Amniotic stem cell (primary cell): ENCODE data around the gene PIGL.
A peak's percentile ranks its signal among the peaks of the same experiment; 100 is the strongest.
"Not testable (repeated sequence)": the region's sequence is repeated elsewhere in the genome, so short reads cannot be mapped to it uniquely, and the experiment has no call there.

Experiments used
- DNase-seq: peaks from one replicate; lab custom pipeline; 2025; lab: John Stamatoyannopoulos, UW

PIGL gene

GRCh38 chr17:16312061-16312460, 95.1 kb downstream of the PIGL start:
- not testable (repeated sequence) for DNase-seq

DNA sequence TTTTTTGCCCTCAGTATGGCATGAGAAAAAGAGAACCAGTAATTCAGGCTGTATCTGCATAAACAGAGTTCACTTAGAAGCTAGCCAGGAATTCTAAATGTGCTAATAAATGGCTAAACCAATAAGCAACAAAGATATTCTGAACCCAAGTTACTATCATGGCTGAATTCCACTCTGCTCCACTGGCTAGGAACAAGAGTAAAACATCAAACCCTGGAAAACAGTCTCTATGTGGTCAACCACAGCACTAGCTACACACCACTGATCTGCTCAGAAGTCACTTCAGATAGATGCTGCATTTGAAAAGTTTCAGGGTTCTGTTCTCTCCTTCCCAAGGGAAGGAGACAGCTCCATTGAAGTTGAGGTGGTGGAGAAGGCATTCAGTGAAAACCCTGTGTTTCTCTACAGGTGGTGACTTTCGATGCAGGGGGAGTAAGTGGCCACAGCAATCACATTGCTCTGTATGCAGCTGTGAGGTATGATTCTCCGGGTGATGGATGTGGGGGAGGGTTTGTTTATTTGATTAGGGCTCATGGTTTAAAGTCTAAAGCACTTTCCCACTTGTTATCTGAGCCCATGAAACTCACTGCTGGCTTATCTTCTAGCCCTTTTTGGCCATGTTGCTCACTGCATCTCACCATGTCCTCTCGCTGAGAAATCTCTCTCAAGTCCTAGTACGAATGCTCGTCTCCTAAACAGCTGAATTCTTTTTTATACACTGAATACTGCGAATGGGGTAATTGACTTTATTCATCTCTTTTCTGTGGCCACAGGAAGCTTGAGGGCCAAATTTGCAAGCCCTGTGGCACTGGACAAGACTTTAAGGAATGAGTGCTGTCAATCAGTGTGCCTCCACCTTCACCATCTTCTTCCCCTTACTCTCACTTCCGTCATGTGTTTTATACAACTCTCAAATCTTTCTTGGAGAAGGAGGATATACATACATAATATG, 96.4 kb downstream of the PIGL start:
- DNase-seq = no peak

GRCh38 chr17:16314189-16314588, 97.2 kb downstream of the PIGL start:
- no peak for DNase-seq

- no peak for DNase-seq
These were observed 97.8 kb downstream of the PIGL start for GRCh38 chr17:16314859-16315258.

DNA sequence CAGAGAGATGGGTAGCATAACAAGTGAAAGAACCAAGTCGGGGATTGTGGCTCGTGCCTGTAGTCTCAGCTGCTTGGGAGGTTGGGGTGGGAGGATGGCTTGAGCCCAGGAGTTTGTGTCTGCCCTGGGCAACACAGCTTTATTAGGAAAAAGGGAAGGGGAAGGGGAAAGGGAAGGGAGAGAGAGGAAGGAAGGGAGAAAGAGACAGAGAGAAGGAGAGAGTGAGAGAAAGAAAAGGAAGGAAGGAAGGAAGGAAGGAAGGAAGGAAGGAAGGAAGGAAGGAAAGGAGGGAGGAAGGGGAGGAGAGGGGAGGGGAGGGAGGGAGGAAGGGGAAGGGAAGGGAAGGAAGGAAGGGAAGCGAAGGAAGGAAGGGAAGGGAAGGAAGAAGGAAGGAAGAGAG, 103.0 kb downstream of the PIGL start:
- no peak for DNase-seq

DNA sequence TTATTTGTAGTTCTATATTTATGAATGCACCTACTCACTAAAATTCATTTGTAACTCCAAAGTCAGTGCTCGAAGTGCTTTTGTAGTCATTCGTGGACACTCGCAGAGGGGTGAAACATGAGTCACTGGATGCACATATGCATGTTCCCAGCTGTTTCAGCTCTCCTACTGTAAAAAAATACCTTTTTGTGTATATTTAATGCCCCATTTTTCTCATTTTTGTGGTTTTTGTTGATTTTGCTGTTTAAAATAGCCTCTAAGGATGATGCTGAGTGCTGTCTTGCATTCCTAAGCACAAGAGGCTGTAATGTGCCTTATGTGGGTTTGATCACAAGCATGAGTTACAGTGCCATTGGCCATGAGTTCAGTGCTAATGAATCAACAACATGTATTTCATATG, 105.6 kb downstream of the PIGL start:
- peak; percentile 37 for DNase-seq

DNA sequence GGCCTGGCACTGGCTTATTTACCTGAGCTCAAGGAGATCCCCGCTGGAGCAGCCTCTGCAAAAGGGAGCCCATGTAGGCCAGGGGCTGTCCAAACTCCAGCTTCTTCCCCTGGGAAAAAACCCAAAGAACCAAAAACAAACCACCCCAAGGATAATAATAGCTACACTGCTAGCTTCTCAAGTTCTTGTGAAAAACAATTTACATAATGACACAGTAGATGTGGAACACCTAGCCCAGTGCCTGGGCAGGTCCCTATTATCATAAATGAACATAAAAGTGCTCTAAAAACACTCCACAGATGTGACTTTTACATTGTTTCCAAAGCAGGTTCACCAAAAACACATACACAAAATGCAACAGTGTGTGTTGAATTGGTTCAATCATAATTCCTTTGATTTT, 109.0 kb downstream of the PIGL start:
- no peak for DNase-seq

DNA sequence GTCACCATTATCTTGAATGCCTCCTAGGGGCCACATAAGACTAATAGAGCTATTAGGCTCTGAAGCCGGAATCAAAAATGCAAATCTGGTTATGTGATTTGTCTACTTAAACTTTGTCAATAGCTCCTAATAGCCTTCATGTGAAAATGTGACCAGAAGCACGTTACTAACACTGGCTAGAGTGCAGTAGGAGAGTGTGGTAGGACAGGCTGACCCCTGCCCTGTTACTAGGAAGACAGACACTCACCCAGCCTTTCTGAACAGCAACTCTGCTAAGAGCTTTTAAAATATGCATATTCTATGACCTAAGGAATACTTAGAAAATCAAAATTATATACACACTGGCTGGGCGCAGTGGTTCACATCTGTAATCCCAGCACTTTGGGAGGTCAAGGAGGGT, 110.0 kb downstream of the PIGL start:
- DNase-seq = no peak

GRCh38 chr17:16328997-16329396, 112.0 kb downstream of the PIGL start:
- no peak for DNase-seq

DNA sequence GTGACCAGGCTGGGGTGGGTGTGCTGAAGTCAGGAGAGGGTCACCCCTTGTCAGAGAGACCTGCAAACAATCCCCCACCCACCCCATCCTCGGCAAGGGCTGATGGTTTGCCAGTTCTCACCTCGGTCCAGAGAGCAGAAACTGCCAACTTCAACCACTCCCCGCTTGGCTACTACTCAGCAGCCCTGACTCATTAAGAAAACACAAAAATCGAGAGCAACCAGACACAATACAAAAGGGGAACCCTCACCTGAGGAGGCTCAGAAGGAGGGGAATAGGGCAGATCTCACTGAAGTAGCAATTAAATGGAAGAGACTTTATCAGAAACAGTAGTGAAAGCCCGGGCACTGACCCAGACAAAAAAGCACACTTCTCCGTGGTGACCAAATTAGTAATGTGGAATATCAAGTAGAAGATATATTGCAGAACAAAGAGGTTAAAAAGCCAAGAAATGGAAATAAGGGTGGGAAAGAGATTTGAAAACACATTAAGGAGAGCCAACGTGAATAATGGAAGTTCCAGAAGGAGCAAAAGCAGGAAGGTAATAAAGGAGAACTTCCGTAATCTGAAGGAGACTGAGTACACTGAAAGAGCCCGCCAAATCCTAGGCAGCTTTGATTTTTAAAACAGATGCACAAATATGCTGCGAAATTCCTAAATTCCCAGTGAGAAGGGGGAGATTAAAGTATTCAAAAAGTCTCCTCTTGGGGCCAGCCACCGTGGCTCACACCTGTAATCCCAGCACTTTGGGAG, 112.7 kb downstream of the PIGL start:
- DNase-seq = no peak

DNA sequence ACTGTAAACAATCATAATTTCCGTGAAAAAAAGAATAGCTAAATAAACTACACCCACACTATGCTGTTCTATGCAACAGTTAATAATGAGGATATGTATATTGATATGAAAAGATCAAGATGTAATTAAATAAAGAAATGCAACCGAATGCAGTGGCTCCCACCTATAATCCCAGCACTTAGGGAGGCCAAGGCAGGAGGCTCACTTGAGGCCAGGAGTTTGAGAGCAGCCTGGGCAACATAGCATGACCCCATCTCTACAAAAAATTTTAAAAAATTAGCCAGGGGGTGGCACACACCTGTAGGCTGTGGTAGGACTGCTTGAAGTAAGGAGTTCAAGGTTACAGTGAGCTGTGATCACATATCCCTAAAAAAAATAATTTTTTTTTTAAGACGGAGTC, 121.4 kb downstream of the PIGL start:
- no peak for DNase-seq

DNA sequence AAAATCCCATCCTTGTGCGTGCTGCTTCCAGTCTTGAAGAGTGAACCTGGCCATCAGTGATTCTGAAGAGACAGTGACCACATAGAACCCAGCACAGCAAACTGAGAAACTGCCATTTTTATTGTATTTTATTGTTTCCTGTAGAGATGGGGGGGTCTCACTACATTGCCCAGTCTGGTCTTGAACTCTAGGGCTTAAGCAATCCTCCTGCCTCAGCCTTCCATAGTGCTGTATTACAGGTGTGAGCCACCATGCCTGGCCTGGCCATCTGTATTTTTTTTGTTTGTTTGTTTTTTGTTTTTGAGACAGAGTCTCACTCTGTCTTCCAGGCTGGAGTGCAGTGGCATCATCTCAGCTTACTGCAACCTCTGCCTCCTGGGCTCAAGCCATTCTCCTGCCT, 122.4 kb downstream of the PIGL start:
- DNase-seq = no peak

- no peak for DNase-seq
These were observed 122.9 kb downstream of the PIGL start for GRCh38 chr17:16339959-16340358.

- DNase-seq = no peak
These were observed 126.0 kb downstream of the PIGL start for GRCh38 chr17:16342979-16343378.

DNA sequence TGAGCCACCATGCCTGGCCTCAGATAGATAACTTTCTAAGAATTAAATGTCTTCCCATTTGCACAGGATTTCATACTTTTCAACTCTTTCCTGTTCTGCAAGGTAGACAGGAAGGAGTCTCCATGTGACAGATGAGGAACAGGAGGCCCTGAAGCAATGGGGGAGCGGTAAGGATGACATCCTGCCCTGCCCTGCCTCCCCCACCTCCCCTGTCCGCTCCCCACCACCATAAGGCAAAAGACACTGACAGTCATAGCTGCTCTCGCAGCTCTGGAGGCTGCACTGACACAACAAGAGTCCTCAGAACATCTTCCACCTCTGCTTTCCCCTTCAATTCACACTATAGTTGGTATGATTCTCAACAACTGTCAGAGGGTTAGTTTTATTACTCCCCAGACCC, 126.6 kb downstream of the PIGL start:
- no peak for DNase-seq

DNA sequence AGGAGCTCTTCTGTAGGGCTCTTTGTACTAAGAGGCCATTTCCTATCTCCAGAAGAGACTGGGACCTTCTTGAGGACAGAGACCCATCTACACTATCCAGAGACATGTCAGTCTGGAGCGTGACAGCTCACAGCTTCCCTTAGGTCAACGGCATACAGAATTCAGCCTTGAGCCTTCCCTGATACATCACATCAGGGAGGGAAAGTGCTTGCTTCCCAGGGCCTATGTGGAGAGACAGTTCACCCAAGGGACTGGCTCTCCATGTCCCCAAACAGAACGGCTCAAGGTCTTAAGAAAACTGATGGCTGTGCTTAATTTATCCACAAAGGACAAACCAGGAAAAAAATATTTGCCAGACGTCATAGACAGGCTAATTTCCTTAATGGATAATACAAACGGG, 128.6 kb downstream of the PIGL start:
- DNase-seq = no peak

DNA sequence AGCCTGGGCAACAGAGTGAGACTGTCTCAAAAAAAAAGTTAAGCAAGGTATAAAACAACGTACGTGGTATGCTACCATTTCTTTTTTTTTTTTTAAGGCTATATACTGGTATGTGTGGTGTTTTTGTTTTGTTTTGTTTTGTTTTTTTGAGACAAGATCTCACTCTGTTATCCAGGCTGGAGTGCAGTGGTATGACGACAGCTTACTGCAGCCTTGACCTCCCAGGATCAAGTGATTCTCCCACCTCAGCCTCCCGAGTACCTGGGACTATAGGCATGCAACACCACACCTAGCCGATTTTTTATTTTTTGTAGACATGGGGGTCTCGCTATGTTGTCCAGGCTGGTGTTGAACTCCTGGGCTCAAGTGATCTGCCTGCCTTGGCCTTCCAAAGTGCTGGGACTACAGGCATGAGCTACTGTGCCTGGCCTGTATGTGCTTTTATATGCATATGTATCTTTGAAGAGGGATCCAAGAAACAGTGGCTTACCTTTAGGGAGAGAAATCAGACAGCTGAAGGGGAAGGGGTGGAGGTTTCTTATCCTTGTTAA, 129.8 kb downstream of the PIGL start:
- DNase-seq = no peak

GRCh38 chr17:16348586-16348985, 131.6 kb downstream of the PIGL start:
- no peak for DNase-seq

DNA sequence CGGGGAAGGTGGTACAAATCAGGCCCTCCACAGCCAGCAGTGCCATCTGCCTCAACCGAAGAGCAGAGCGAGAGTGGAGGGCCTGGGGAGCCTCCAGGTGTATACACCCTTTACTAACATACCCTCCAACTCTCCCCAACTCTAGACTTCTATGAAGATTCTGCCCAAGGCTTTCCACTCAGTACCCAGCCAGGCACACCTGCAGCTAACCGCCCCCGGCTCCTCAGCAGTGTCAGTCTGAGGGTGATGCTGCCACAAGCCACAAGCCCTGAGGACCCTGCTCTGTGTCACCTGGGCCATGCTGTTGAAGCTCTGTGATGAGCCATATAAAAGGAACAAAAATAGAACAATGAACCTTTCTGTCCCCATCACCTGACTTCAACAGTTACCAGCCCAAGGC, 132.4 kb downstream of the PIGL start:
- DNase-seq = no peak

DNA sequence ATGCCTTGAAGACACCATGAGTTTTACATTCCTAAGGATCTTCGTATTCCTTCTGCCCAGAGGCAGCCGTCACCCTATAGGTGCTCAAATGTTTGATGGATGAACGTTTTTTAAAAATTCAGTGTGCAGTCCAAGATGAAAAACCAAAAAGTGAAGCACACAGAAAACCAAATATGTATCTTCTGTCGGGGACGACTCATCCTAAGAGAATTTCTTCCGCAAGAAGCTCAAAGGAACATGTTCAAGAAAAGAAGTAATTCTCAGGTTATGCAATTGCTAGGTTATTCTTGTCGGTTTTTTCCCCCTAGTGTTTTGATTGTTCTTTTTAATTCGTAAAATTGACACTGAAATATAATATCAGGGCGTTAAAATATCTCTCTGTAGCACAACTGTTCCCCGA, 134.8 kb downstream of the PIGL start:
- DNase-seq = no peak

- DNase-seq = no peak
These were observed 135.3 kb downstream of the PIGL start for GRCh38 chr17:16352303-16352666.

DNA sequence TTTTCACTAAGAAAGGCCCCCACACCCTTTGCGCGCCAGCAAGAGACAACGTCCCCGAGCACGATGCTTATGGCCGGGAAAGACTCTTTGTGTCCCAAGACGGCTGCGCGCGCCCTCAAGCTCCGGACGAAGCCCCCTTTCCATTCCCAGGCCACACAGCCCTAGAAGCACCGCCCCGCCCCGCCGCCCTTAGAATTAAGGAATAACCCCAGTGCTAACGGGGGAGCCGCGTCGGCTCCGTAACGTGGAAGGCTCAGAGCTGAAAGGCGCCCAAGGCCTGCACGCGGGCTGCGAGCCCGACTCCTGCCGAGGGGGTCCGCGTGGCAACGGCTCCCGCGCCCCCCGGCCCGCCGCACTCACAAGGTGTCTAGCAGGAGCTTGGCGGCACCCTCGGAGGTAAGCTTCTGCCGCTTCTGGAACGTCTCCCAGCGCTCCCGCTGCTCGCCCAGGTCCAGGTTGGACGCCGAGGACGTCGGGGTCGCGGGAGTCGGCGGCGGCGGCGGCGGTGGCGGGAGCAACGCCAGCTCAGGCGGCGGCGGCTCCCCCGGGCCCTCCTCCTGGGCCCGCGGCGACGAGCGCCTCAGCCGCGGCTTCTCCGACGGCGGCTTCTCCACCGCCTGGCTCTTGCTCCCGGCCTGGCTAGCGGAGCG, 135.8 kb downstream of the PIGL start:
- DNase-seq = no peak
